ENCODE measurements around the gene RIPOR3.
"Not testable (repeated sequence)": the region's sequence is repeated elsewhere in the genome, so short reads cannot be mapped to it uniquely, and the experiment has no call there.

The RIPOR3 gene

GRCh38 chr20:50672400-50673145 lies 18.8 kb downstream of the RIPOR3 start:
- no peaks in the 10 kb centered on the region for H3K79me2 ChIP-seq (ENCODE audit: insufficient read depth, low read length)
- H3K36me3 ChIP-seq (ENCODE audit: low read length), result no peaks in the 10 kb centered on the region
- H3K9me2 ChIP-seq (replicated peaks; ENCODE audit: insufficient read depth, low read length), result no peaks in the 10 kb centered on the region
- H3K4me3 ChIP-seq (ENCODE audit: insufficient read depth, low read length, poor library complexity, severe bottlenecking), result no peak overlapping the region
- H3K27me3 ChIP-seq (ENCODE audit: low read length), result no peaks in the 10 kb centered on the region
- TF ChIP-seq CTCF (IDR thresholded peaks at IDR 0.05; ENCODE audit: insufficient read depth, low read length, poor library complexity, severe bottlenecking) (no peak), EZH2phosphoT487 (conservative IDR thresholded peaks at IDR 0.05; ENCODE audit: low read length) (no peak)
- H2AFZ ChIP-seq (ENCODE audit: low read depth, low read length, severe bottlenecking), result no peak overlapping the region
- no peak overlapping the region for H3K4me2 ChIP-seq (ENCODE audit: low read depth, low read length, poor library complexity, severe bottlenecking)
- no peaks in the 10 kb centered on the region for H3F3A ChIP-seq (ENCODE audit: insufficient read depth)
- no peaks in the 10 kb centered on the region for H4K20me1 ChIP-seq (ENCODE audit: low read depth, low read length)
- no peak overlapping the region for H3K27ac ChIP-seq (ENCODE audit: low read depth, low read length)
- H3K9ac ChIP-seq (ENCODE audit: low read length), result no peak overlapping the region
- H3K9me3 ChIP-seq (ENCODE audit: insufficient read depth, low read length), result no peaks in the 10 kb centered on the region

GRCh38 chr20:50671626-50672025 lies 19.7 kb downstream of the RIPOR3 start:
- H2AFZ ChIP-seq (ENCODE audit: low read depth, low read length, severe bottlenecking), result no peak overlapping the region
- H3K9ac ChIP-seq (ENCODE audit: low read length), result no peak overlapping the region
- no peak for TF ChIP-seq CTCF (IDR thresholded peaks at IDR 0.05; ENCODE audit: insufficient read depth, low read length, poor library complexity, severe bottlenecking)
- no peak for TF ChIP-seq EZH2phosphoT487 (conservative IDR thresholded peaks at IDR 0.05; ENCODE audit: low read length)
- no peaks in the 10 kb centered on the region for H3F3A ChIP-seq (ENCODE audit: insufficient read depth)
- no peaks in the 10 kb centered on the region for H3K9me3 ChIP-seq (ENCODE audit: insufficient read depth, low read length)
- no peaks in the 10 kb centered on the region for H3K36me3 ChIP-seq (ENCODE audit: low read length)
- no peak overlapping the region for H3K4me2 ChIP-seq (ENCODE audit: low read depth, low read length, poor library complexity, severe bottlenecking)
- H3K27ac ChIP-seq (ENCODE audit: low read depth, low read length), result no peak overlapping the region
- H3K79me2 ChIP-seq (ENCODE audit: insufficient read depth, low read length), result no peaks in the 10 kb centered on the region
- H3K27me3 ChIP-seq (ENCODE audit: low read length), result no peaks in the 10 kb centered on the region
- no peaks in the 10 kb centered on the region for H4K20me1 ChIP-seq (ENCODE audit: low read depth, low read length)
- H3K9me2 ChIP-seq (replicated peaks; ENCODE audit: insufficient read depth, low read length), result no peaks in the 10 kb centered on the region
- no peak overlapping the region for H3K4me3 ChIP-seq (ENCODE audit: insufficient read depth, low read length, poor library complexity, severe bottlenecking)

GRCh38 chr20:50671010-50671409 lies 20.3 kb downstream of the RIPOR3 start:
- not testable (repeated sequence) for H3K27me3 ChIP-seq (ENCODE audit: low read length); H3K9me3 ChIP-seq (ENCODE audit: insufficient read depth, low read length); H3K36me3 ChIP-seq (ENCODE audit: low read length); H4K20me1 ChIP-seq (ENCODE audit: low read depth, low read length); H3F3A ChIP-seq (ENCODE audit: insufficient read depth); H3K27ac ChIP-seq (ENCODE audit: low read depth, low read length); H3K4me3 ChIP-seq (ENCODE audit: insufficient read depth, low read length, poor library complexity, severe bottlenecking); H3K9ac ChIP-seq (ENCODE audit: low read length); H3K4me2 ChIP-seq (ENCODE audit: low read depth, low read length, poor library complexity, severe bottlenecking); H2AFZ ChIP-seq (ENCODE audit: low read depth, low read length, severe bottlenecking); H3K79me2 ChIP-seq (ENCODE audit: insufficient read depth, low read length); H3K9me2 ChIP-seq (replicated peaks; ENCODE audit: insufficient read depth, low read length)

- Histone ChIP-seq H3K36me3 (ENCODE audit: low read length) (no peaks in the 10 kb centered on the region), H2AFZ (ENCODE audit: low read depth, low read length, severe bottlenecking) (no peak overlapping the region), H3K79me2 (ENCODE audit: insufficient read depth, low read length) (no peaks in the 10 kb centered on the region), H3K9me3 (ENCODE audit: insufficient read depth, low read length) (no peaks in the 10 kb centered on the region), H3K9me2 (replicated peaks; ENCODE audit: insufficient read depth, low read length) (no peaks in the 10 kb centered on the region), H3F3A (ENCODE audit: insufficient read depth) (no peaks in the 10 kb centered on the region), H3K9ac (ENCODE audit: low read length) (no peak overlapping the region), H3K27ac (ENCODE audit: low read depth, low read length) (no peak overlapping the region), H3K4me3 (ENCODE audit: insufficient read depth, low read length, poor library complexity, severe bottlenecking) (no peak overlapping the region), H4K20me1 (ENCODE audit: low read depth, low read length) (no peaks in the 10 kb centered on the region), H3K4me2 (ENCODE audit: low read depth, low read length, poor library complexity, severe bottlenecking) (no peak overlapping the region), H3K27me3 (ENCODE audit: low read length) (no peaks in the 10 kb centered on the region)
- TF ChIP-seq EZH2phosphoT487 (conservative IDR thresholded peaks at IDR 0.05; ENCODE audit: low read length) (no peak), CTCF (IDR thresholded peaks at IDR 0.05; ENCODE audit: insufficient read depth, low read length, poor library complexity, severe bottlenecking) (no peak)
Measured at GRCh38 chr20:50670126-50670862, 21.0 kb downstream of the RIPOR3 start.
